Stimulated activated CD4-positive, alpha-beta T cell treated with anti-CD3 and anti-CD28 coated beads, TNF-alpha, amount 100 ng/mL, for 4 hours (primary cell): ENCODE results near the gene ACSF2.

Source experiments
- DNase-seq, 3 experiments: peaks; one replicate each; pipeline ENCODE4 v3.0.0-alpha.2; 2020; ENCODE audit warnings: low read depth in 3 of 3

Gene ACSF2

DNA sequence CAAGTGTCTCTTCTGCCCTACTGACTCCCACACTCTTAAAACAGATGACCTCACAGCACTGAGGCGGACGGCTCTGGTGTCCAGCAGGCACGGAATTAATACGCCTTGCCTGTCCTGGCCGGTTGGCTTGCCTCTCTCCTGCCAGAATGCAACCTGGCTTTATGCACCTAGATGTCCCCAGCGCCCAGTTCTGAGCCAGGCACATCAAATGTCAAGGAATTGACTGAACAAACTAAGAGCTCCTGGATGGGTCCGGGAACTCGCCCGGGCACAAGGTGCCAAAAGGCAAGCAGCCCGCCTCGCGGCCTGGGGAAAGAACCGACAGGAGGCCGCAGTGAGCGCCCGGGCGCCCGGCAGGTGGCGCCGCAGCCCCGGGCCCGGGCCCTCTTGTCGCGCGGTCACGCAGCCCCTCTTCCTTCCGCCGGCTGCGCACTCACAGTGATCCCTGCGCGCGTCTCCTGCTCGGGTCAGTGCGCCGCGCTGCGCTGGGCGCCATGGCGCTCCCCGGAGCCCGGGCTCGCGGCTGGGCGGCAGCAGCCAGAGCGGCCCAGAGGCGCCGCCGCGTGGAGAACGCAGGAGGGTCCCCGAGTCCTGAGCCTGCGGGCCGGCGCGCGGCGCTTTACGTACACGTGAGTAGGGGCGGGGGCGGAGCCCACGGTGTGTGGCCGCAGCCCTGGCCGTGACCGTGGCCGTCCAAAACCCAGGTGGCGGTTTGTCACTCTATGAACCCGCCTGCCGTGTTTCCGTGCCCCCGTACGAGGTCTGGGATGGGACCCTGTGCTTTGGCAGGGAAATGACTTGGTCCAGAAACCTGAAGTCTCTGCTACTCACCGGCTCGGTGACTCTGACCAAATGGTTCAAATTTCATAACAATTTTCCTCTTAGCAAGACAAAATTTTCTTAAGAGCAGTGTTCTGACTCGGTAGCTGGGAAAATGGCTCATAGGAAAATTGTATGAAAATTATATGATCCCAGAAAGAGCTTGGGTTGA, 52.7 kb downstream of the ACSF2 start, which contains the start of gene RSAD1:
Gene RSAD1 (plus strand): TSS at position 470 of the 991 bp plus-strand sequence. CDS start 25 bp downstream, at position 495.
- DNase-seq = peak; percentile 70 to 76 (median 74)

DNA sequence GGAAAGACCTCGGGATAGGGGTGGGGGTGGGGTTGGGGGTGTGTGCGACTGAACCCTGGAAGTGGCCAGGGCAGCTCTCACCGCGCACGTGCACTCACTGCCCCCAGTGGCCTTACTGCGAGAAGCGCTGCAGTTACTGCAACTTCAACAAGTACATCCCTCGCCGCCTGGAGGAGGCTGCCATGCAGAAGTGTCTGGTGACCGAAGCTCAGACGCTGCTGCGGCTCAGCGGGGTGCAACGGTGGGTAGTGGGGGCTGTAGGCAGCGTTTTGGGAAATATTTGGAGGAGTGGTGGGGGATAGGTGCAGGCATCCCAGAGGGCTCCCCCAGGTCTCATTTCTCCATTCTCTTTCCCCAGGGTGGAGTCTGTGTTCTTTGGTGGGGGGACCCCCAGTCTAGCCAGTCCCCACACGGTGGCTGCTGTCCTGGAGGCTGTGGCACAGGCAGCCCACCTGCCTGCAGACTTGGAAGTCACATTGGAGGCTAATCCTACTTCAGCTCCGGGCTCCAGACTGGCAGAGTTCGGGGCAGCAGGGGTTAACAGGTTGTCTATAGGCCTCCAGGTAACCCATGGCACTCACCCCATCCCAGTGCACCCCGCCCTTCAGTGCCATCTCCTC, 53.6 kb downstream of the ACSF2 start:
- peak; percentile 35 to 49 (median 43) for DNase-seq

DNA sequence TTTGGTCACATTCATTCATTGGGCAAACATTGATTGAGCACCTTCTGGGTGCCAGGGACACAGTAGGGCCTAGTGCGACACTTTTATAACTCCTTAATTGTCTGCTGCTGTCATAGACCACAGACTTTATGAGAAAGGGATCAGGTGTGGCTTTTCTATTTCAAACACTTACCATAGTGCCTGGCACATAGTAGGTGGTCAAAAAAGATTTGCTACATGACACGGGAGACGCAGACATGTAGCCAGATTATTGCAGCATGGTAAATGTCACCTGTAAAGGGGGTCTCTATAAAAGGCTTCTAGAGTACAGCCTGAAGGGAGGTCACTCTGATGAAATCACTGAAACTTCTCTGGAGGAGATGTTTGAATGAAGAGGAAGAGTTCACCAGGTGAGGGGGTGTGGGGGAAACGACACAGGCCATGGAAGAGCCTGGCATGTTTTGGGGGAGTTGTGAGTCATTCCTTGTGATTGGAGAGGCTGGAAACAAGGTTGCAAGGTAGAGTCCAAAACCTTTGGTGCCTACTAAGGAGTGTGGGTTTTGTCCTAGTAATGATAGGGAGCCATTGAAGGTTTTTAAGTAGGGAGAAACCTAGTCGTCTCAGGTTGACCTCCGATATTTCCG, 54.2 kb downstream of the ACSF2 start:
- DNase-seq = no peak

GRCh38 chr17:50480854-50481490, 55.0 kb downstream of the ACSF2 start:
- DNase-seq = no peak

DNA sequence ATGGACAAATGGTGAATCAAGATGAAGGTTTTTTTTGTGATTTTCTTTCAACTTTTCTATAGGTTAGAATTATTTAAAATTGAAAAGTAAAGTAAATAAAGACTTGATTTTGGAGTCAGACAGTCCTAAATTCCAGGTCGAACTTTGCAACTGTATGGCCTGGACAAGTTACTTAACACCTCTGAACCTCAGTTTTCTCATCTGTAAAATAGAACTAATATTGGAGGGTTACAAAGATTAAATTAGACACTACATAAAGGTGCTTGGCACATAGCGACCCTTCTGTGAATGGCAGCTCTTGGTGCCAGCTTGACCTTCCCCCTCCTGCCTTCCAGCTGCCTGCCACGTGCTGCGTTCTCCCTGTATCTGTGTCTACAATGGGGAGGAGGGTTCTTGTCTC, 55.6 kb downstream of the ACSF2 start:
- no peak for DNase-seq

GRCh38 chr17:50482110-50482509, 56.1 kb downstream of the ACSF2 start:
- no peak for DNase-seq

GRCh38 chr17:50482516-50482915, 56.5 kb downstream of the ACSF2 start:
- DNase-seq = peak; percentile 40 to 51 (median 49)

GRCh38 chr17:50483266-50483665, 57.2 kb downstream of the ACSF2 start:
- DNase-seq = no peak

GRCh38 chr17:50484386-50485155, 58.6 kb downstream of the ACSF2 start:
- DNase-seq = no peak

- DNase-seq = no peak
Measured at GRCh38 chr17:50487213-50488096, 61.4 kb downstream of the ACSF2 start.

- DNase-seq = no peak
Measured at GRCh38 chr17:50488880-50489279, 62.9 kb downstream of the ACSF2 start.

DNA sequence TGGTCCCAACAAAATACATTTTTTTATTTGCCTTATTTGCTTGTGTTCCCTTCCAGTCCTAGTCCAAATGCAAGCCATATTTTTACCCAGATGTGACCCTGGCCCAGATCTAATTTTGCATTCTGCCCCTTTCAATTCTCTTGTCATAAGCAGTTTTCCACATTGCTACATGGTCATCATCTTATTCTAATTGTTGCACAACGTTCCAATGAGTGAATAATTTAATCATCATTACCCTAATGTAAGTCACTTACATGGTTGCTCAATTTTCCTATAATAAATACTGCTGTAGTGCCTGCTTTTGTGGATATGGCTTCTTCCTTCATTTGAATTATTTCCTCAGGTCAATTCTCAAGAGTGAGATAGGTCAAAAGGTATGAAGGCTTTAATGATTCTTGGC, 65.5 kb downstream of the ACSF2 start:
- no peak for DNase-seq

DNA sequence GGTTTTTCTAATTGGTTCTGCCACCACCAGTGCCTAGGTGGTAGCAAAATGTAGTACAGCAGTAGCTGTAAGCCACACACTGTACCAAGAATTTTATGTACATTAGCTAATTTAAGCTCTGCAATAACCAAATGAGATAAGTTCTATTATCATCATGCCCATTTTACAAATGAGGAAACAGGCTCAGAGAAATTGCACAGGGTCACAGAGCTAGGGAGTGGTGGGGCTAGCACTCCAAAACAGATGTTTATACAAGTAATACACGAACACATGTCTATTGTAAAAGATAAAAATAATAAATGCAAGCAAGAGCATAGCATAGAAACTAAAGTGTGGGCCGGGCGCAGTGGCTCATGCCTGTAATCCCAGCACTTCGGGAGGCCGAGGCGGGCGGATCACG, 66.2 kb downstream of the ACSF2 start:
- no peak for DNase-seq

GRCh38 chr17:50493744-50494143, 67.7 kb downstream of the ACSF2 start:
- no peak for DNase-seq

- no peak for DNase-seq
Measured at GRCh38 chr17:50495217-50495823, 69.3 kb downstream of the ACSF2 start.

DNA sequence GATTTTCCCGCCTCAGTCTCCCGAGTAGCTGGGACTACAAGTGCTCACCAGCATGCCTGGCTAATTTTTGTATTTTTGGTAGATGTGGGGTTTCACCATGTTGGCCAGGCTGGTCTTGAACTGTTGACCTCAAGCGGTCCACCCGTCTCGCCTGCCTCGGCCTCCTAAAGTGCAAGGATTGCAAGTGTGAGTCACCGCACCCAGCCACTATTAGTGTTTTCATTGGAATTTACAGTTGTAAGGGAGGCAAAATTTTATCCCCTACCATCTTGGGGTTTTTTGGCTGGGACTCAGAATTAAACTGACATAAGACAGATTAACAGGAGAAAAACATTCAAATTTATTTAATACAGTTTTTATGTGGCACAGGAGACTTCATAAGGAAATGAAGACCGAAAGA, 69.9 kb downstream of the ACSF2 start:
- no peak for DNase-seq

DNA sequence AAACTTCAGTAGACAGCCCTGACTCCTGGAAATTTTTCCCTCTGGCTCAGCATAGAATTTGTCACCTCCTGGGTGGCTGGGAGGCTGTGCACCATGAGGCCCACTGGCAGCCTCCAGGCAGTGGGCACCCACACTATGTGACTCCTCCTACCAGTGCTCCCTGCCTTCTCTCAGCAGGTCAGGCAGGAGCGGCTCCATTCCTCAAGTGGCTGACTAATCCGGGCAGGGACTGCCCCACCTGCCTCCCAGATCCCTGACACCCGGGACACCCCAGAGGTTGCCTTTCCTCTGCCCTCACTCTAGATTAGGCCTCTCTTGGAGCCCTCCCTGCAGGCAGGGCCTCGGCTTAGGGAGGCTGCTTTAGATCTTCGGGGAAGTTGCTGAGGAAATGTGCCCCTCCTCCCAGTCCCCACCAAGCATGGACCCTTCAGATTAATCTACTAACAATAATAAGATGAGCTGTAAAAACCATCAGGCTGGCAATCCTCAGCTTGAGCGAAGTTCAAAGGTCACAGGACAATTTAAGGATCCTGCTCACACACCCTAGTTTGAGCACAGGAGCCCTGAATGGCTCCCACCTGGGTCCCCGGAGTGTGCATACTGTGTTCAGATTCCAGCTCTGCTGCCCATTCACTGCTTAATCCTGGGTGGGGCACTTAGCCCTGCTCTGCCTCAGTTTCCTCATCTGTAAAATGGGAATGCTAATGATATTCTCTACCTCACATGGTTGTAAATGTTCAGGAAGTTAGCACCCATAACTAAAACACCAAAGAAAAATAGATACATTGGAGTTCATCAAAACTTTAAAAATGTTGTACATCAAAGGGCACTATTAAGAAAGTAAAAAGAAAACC, 72.2 kb downstream of the ACSF2 start:
- DNase-seq = no peak

DNA sequence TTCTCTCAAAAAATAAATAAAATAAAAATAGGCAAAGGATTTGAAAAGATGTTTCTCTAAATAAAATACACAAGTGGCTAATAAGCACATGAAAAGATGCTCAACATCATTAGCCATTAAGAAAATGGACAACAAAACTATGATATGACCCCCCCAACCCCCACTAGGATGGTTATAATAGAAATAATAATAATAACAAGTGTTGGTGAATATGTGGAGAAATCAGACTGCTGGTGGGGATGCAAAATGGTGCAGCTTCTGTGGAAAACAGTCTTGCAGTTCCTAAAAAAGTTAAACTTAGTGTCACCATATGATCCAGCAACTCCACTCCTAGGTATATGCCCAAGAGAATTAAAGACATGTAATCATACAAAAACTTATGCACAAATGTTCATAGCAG, 73.3 kb downstream of the ACSF2 start:
- no peak for DNase-seq

GRCh38 chr17:50499721-50500120, 73.7 kb downstream of the ACSF2 start:
- DNase-seq = no peak
